ENCODE measurements around the gene CD300LG.

CD300LG gene

GRCh38 chr17:43909537-43910231 is 62.7 kb downstream of the CD300LG start:
- no peak for DNase-seq

GRCh38 chr17:43911904-43912303 is 64.9 kb downstream of the CD300LG start:
- DNase-seq, result no peak

- no peak for DNase-seq
These were observed 65.8 kb downstream of the CD300LG start for GRCh38 chr17:43912635-43913304.

Data from NCI-H2171 treated with DMSO at 0.1 percent for 48 hours (cell line).